Measurements from ENCODE around the gene PNMA8C.

GRCh38 chr19:46392252-46392801 is 36.4 kb downstream of the PNMA8C start:
- TF ChIP-seq POLR2AphosphoS5 (IDR thresholded peaks at IDR 0.05; ENCODE audit: low read depth, low read length) = no peak
- TF ChIP-seq POU2F2 (IDR thresholded peaks at IDR 0.05; ENCODE audit: low read depth, low read length) = no peak
- no peak for TF ChIP-seq POLR2A (IDR thresholded peaks at IDR 0.05; ENCODE audit: low read depth, low read length)
- TF ChIP-seq TAF1 (IDR thresholded peaks at IDR 0.05; ENCODE audit: low read depth, low read length) = no peak
- TF ChIP-seq SPI1 (IDR thresholded peaks at IDR 0.05; ENCODE audit: low read depth, low read length) = no peak
